CD4-positive, CD25-positive, alpha-beta regulatory T cell (primary cell): ENCODE results near the gene LRMDA. TPM values are rescaled to one million over a fixed set of nuclear protein-coding genes. Genes with fewer than 3 reads are reported as not detected.

Experiments
- ATAC-seq, 2 donors: fragments of 150-1000 bp; cut with Tn5 transposase; one replicate each; pipeline ENCODE4 v1.10.0; 2021; ENCODE audit warnings: low read depth in 2 of 2, moderate number of reproducible peaks in 2 of 2, moderate library complexity in 1 of 2
- DNase-seq, 3 donors: peaks; one replicate each; pipeline versions ENCODE4 v3.0.0 to v3.0.0-alpha.2; 2012 to 2022; ENCODE audit warnings: mixed read lengths in 1 of 3
- H3K27ac ChIP-seq: one replicate; pipeline ENCODE4 v1.7.0; 2013; ENCODE audit warnings: mild to moderate bottlenecking, low read length; ENCODE audit not compliant: insufficient read depth, poor library complexity, severe bottlenecking
- H3K27me3 ChIP-seq: one replicate; pipeline ENCODE4 v1.7.0; 2013; ENCODE audit warnings: low read length; ENCODE audit not compliant: control insufficient read depth, insufficient read depth
- H3K36me3 ChIP-seq: one replicate; pipeline ENCODE4 v1.7.0; 2013; ENCODE audit warnings: mild to moderate bottlenecking, low read length, moderate library complexity; ENCODE audit not compliant: control insufficient read depth, insufficient read depth
- H3K4me1 ChIP-seq: 2 replicates; pipeline ENCODE4 v1.7.0; 2013; ENCODE audit warnings: mild to moderate bottlenecking, low read length; ENCODE audit not compliant: insufficient read depth, control insufficient read depth, poor library complexity, severe bottlenecking
- H3K4me3 ChIP-seq: one replicate; pipeline ENCODE4 v1.7.0; 2013; ENCODE audit warnings: low read depth, mild to moderate bottlenecking, low read length, moderate library complexity
- H3K9me3 ChIP-seq, 2 experiments: 1 replicate in 1 of 2; 2 replicates in 1 of 2; pipeline ENCODE4 v1.7.0; 2013; ENCODE audit warnings: low read length in 2 of 2, mild to moderate bottlenecking in 1 of 2, moderate library complexity in 1 of 2; ENCODE audit not compliant: control insufficient read depth in 2 of 2
- H3K27ac Mint-ChIP-seq, 3 donors: one replicate each; pipeline ENCODE4 v1.8.0; 2020 to 2022; ENCODE audit warnings: mild to moderate bottlenecking in 3 of 3, mixed read lengths in 3 of 3, moderate library complexity in 2 of 3
- H3K27me3 Mint-ChIP-seq: one replicate; pipeline ENCODE4 v1.8.0; 2022; ENCODE audit warnings: mild to moderate bottlenecking, mixed read lengths
- H3K36me3 Mint-ChIP-seq: one replicate; pipeline ENCODE4 v1.8.0; 2020; ENCODE audit warnings: mixed read lengths
- H3K4me1 Mint-ChIP-seq, 4 donors: one replicate each; pipeline ENCODE4 v1.8.0; 2020 to 2022; ENCODE audit warnings: mixed read lengths in 4 of 4, mild to moderate bottlenecking in 1 of 4
- H3K4me3 Mint-ChIP-seq, 4 donors: one replicate each; pipeline ENCODE4 v1.8.0; 2020 to 2022; ENCODE audit warnings: mild to moderate bottlenecking in 4 of 4, mixed read lengths in 4 of 4, moderate library complexity in 3 of 4
- H3K9me3 Mint-ChIP-seq, 7 donors: one replicate each; pipeline ENCODE4 v1.8.0; 2020 to 2022; ENCODE audit warnings: mixed read lengths in 7 of 7, mild to moderate bottlenecking in 3 of 7, moderate library complexity in 2 of 7
- polyA plus RNA-seq, 4 donors: library from polyadenylated mRNA; unstranded; fragments of 300-500 nt; fragmentation: Illumina TruSeq; gene quantifications; one replicate each; pipeline ENCODE4 v1.2.3, GENCODE V29; 2021
- total RNA-seq: library from RNA; stranded (reverse); gene quantifications from one replicate; pipeline ENCODE4 v1.2.3, GENCODE V29; 2022

Gene LRMDA
- total and polyA plus RNA-seq, 5 donors from 2014 or later: 0.10 TPM; not detected in 4

- H3K27ac ChIP-seq: no peak overlapping the region
- H3K9me3 ChIP-seq: no peaks in the 10 kb centered on the region
- no peaks in the 10 kb centered on the region for H3K4me1 ChIP-seq
- H3K9me3 Mint-ChIP-seq: peaks cover 0 to 5% (median 1%) of the 10 kb centered on the region in 7 donors
- H3K27me3 ChIP-seq: no peaks in the 10 kb centered on the region
- no peaks in the 10 kb centered on the region for H3K36me3 ChIP-seq
- H3K4me1 Mint-ChIP-seq: no peaks in the 10 kb centered on the region
- no peak for ATAC-seq
- H3K4me3 ChIP-seq: no peak overlapping the region
- H3K27me3 Mint-ChIP-seq: no peaks in the 10 kb centered on the region
- H3K27ac Mint-ChIP-seq: no peak overlapping the region
- H3K36me3 Mint-ChIP-seq: no peaks in the 10 kb centered on the region
- DNase-seq: no peak
- H3K4me3 Mint-ChIP-seq: no peak overlapping the region
Measured at GRCh38 chr10:76394707-76395042, 963.3 kb downstream of the LRMDA start.

- H3K4me1 Mint-ChIP-seq: no peaks in the 10 kb centered on the region
- H3K9me3 ChIP-seq: no peaks in the 10 kb centered on the region
- no peaks in the 10 kb centered on the region for H3K36me3 Mint-ChIP-seq
- no peak overlapping the region for H3K4me3 Mint-ChIP-seq
- H3K36me3 ChIP-seq: no peaks in the 10 kb centered on the region
- no peak for ATAC-seq
- H3K9me3 Mint-ChIP-seq: peaks cover 0 to 5% (median 1%) of the 10 kb centered on the region in 7 donors
- DNase-seq: no peak
- H3K27me3 ChIP-seq: no peaks in the 10 kb centered on the region
- no peaks in the 10 kb centered on the region for H3K4me1 ChIP-seq
- H3K27ac ChIP-seq: no peak overlapping the region
- H3K27ac Mint-ChIP-seq: no peak overlapping the region
- no peak overlapping the region for H3K4me3 ChIP-seq
- no peaks in the 10 kb centered on the region for H3K27me3 Mint-ChIP-seq
Measured at GRCh38 chr10:76395251-76395650, 963.8 kb downstream of the LRMDA start.

DNA sequence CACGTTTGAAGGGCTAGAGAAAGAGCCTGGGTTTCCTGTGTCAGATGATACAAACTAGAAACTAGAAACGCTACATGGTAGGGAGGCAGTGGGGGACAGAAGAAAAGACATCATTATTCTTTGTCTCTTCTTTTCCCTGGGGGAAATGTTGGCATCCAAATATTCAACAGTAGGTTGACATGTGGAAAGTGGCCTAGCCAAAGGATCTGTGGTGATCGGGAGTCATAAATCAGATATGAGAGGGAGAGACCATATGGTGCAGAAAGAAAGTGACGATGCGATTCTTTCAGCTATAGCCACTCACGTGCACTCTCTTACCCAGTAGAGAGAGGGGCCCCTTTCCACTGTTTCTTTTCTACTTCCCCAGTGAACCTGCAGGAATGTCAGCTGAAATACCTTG lies 964.7 kb downstream of the LRMDA start:
- no peak overlapping the region for H3K4me3 Mint-ChIP-seq
- Histone ChIP-seq H3K27ac (no peak overlapping the region), H3K27me3 (no peaks in the 10 kb centered on the region), H3K4me3 (no peak overlapping the region), H3K4me1 (no peaks in the 10 kb centered on the region), H3K9me3 (no peaks in the 10 kb centered on the region), H3K36me3 (no peaks in the 10 kb centered on the region)
- H3K4me1 Mint-ChIP-seq: no peaks in the 10 kb centered on the region
- peaks cover 0 to 5% (median 1%) of the 10 kb centered on the region in 7 donors for H3K9me3 Mint-ChIP-seq
- no peaks in the 10 kb centered on the region for H3K36me3 Mint-ChIP-seq
- no peaks in the 10 kb centered on the region for H3K27me3 Mint-ChIP-seq
- no peak overlapping the region for H3K27ac Mint-ChIP-seq
- DNase-seq: no peak
- no peak for ATAC-seq

DNA sequence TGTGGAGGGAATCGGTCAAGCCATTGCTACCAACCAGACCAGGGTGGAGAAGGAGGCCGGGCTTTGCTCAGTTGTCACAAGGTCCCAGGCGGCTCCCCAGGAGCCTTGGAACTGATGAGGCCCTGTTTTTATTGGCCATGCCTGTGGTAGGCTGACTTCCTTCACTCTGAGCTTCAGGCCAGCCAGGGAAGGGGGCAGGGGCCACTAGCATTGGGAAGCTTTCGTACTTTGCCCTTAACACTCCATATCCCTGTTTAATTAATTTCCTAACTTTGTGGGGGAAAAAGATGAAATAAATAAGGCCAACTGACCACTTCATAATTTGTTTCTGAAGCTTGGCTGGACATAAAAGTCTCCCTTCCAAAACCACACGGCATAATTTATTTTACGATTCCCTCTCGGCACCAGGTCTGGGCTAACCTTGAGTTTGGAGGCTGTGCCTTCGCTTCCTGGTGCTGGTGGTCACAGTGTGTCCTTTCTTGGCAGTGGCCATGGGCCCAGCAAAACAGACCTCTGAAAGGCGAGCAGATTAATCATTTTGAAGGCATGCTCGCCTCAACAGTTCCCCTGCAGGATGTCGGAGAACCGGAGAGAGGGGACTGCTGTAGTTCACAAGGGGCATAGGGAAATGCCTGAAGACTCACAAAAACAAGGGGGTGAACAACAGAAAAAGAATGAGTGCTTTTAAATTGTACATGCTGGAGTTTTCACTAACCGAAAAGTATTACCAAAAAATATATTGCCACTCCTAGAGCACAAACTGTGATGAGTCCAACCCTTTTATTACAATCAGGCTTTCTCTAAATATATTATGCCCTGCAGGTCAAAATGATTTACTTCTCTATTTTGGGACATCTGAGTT lies 966.0 kb downstream of the LRMDA start:
- no peak overlapping the region for H3K27ac Mint-ChIP-seq
- Histone ChIP-seq H3K27me3 (no peaks in the 10 kb centered on the region), H3K36me3 (no peaks in the 10 kb centered on the region), H3K9me3 (no peaks in the 10 kb centered on the region), H3K27ac (no peak overlapping the region), H3K4me3 (no peak overlapping the region), H3K4me1 (no peaks in the 10 kb centered on the region)
- H3K4me1 Mint-ChIP-seq: no peaks in the 10 kb centered on the region
- no peaks in the 10 kb centered on the region for H3K27me3 Mint-ChIP-seq
- H3K4me3 Mint-ChIP-seq: no peak overlapping the region
- H3K9me3 Mint-ChIP-seq: peaks cover 0 to 5% (median 2%) of the 10 kb centered on the region in 7 donors
- ATAC-seq (no peak), DNase-seq (no peak)
- H3K36me3 Mint-ChIP-seq: no peaks in the 10 kb centered on the region

DNA sequence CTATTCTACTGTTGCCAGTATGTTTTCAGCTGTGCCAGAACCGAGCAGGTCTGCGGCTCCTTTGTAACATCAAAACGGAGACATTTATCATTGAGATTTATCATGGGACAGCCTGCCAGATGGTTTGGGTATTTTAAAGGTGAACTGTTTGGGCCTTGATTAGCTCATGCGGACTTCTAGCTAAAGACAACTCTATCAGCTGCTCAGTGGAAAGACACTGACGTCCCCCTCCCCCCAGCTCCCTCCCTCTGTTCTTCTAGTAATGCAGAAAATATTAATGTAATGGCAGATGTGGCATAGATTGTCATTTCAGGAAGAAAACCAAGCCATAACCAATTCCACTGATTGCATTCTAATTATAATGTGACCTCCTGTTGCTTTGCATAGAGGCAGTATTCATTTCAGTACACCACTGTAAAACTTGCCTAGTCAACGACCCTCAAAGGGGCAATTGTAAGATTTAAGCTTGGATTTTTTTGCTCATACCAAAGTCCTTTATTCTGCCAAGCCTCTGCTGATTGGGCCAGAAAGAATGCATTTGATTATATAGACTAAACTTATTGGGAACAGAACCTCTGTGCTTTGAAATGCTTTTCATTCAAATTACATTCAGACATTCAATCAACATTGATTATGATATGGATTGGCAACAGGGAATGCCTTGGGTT lies 966.8 kb downstream of the LRMDA start:
- Mint-ChIP-seq H3K4me1 (no peaks in the 10 kb centered on the region), H3K36me3 (no peaks in the 10 kb centered on the region)

GRCh38 chr10:76399226-76399625 lies 967.8 kb downstream of the LRMDA start:
- H3K9me3 Mint-ChIP-seq: peaks cover 0 to 5% (median 0%) of the 10 kb centered on the region in 7 donors
- H3K27me3 ChIP-seq: no peaks in the 10 kb centered on the region
- H3K9me3 ChIP-seq: no peaks in the 10 kb centered on the region
- no peaks in the 10 kb centered on the region for H3K36me3 Mint-ChIP-seq
- H3K4me3 ChIP-seq: no peak overlapping the region
- H3K4me3 Mint-ChIP-seq: no peak overlapping the region
- no peaks in the 10 kb centered on the region for H3K4me1 ChIP-seq
- H3K27ac ChIP-seq: no peak overlapping the region
- H3K4me1 Mint-ChIP-seq: no peaks in the 10 kb centered on the region
- no peak for ATAC-seq
- no peak overlapping the region for H3K27ac Mint-ChIP-seq
- no peaks in the 10 kb centered on the region for H3K36me3 ChIP-seq
- H3K27me3 Mint-ChIP-seq: no peaks in the 10 kb centered on the region
- no peak for DNase-seq

More for the DNA sequence above, 966.8 kb downstream of the LRMDA start:
- no peaks in the 10 kb centered on the region for H3K4me1 ChIP-seq
- H3K4me3 Mint-ChIP-seq: no peak overlapping the region
- peaks cover 0 to 5% (median 0%) of the 10 kb centered on the region in 7 donors for H3K9me3 Mint-ChIP-seq
- no peak for ATAC-seq
- no peak overlapping the region for H3K27ac ChIP-seq
- no peak overlapping the region for H3K4me3 ChIP-seq
- H3K27ac Mint-ChIP-seq: no peak overlapping the region
- H3K27me3 ChIP-seq: no peaks in the 10 kb centered on the region
- no peaks in the 10 kb centered on the region for H3K9me3 ChIP-seq
- H3K27me3 Mint-ChIP-seq: no peaks in the 10 kb centered on the region
- no peaks in the 10 kb centered on the region for H3K36me3 ChIP-seq
- no peak for DNase-seq

GRCh38 chr10:76401006-76401405 lies 969.6 kb downstream of the LRMDA start:
- DNase-seq (no peak), ATAC-seq (no peak)
- Mint-ChIP-seq H3K4me1 (no peaks in the 10 kb centered on the region), H3K27ac (no peak overlapping the region), H3K36me3 (no peaks in the 10 kb centered on the region), H3K4me3 (no peak overlapping the region), H3K9me3 (peaks cover 0 to 4% (median 0%) of the 10 kb centered on the region in 7 donors), H3K27me3 (no peaks in the 10 kb centered on the region)
- no peaks in the 10 kb centered on the region for H3K27me3 ChIP-seq
- no peak overlapping the region for H3K4me3 ChIP-seq
- no peaks in the 10 kb centered on the region for H3K4me1 ChIP-seq
- H3K27ac ChIP-seq: no peak overlapping the region
- H3K36me3 ChIP-seq: no peaks in the 10 kb centered on the region
- no peaks in the 10 kb centered on the region for H3K9me3 ChIP-seq
